NCI-H2227 treated with DMSO at 0.1 percent for 48 hours (cell line): Measurements from ENCODE around the gene RTCA.
A peak's percentile ranks its signal among the peaks of the same experiment; 100 is the strongest.
"Not testable (repeated sequence)": the region's sequence is repeated elsewhere in the genome, so short reads cannot be mapped to it uniquely, and the experiment has no call there.

Experiments used
- DNase-seq: peaks from one replicate; lab custom pipeline; 2025; lab: John Stamatoyannopoulos, UW

RTCA gene

GRCh38 chr1:100261686-100262085, 4.3 kb upstream of the RTCA start:
- DNase-seq, result no peak

- not testable (repeated sequence) for DNase-seq
Measured at GRCh38 chr1:100264081-100264480, 1.9 kb upstream of the RTCA start.

- DNase-seq, result peak; percentile 66
Measured at GRCh38 chr1:100265562-100265930, 470 bp upstream of the RTCA start.

GRCh38 chr1:100266741-100267140, 725 bp downstream of the RTCA start:
- no peak for DNase-seq

- no peak for DNase-seq
Measured at GRCh38 chr1:100267284-100267683, 1.3 kb downstream of the RTCA start.

- no peak for DNase-seq
Measured at GRCh38 chr1:100268202-100268601, 2.2 kb downstream of the RTCA start.

GRCh38 chr1:100277866-100278265, 11.8 kb downstream of the RTCA start:
- no peak for DNase-seq

- DNase-seq, result no peak
Measured at GRCh38 chr1:100279358-100279923, 13.4 kb downstream of the RTCA start.

- no peak for DNase-seq
Measured at GRCh38 chr1:100279954-100280682, 14.1 kb downstream of the RTCA start.

GRCh38 chr1:100284591-100284990, 18.6 kb downstream of the RTCA start:
- no peak for DNase-seq

- no peak for DNase-seq
Measured at GRCh38 chr1:100287162-100287561, 21.1 kb downstream of the RTCA start.

GRCh38 chr1:100290291-100290690, 24.3 kb downstream of the RTCA start:
- DNase-seq, result no peak

GRCh38 chr1:100292711-100293110, 26.7 kb downstream of the RTCA start:
- DNase-seq, result no peak

GRCh38 chr1:100296140-100296539, 30.1 kb downstream of the RTCA start:
- DNase-seq, result no peak

- not testable (repeated sequence) for DNase-seq
Measured at GRCh38 chr1:100296997-100297396, 31.0 kb downstream of the RTCA start.

GRCh38 chr1:100298512-100298911, 32.5 kb downstream of the RTCA start:
- DNase-seq, result no peak

- no peak for DNase-seq
Measured at GRCh38 chr1:100299521-100300222, 33.7 kb downstream of the RTCA start.

GRCh38 chr1:100300691-100301090, 34.7 kb downstream of the RTCA start:
- DNase-seq, result no peak

GRCh38 chr1:100302739-100303138, 36.7 kb downstream of the RTCA start:
- no peak for DNase-seq

- DNase-seq, result no peak
Measured at GRCh38 chr1:100304227-100304626, 38.2 kb downstream of the RTCA start.

GRCh38 chr1:100304921-100305320, 38.9 kb downstream of the RTCA start:
- no peak for DNase-seq

GRCh38 chr1:100305954-100306353, 39.9 kb downstream of the RTCA start:
- DNase-seq, result no peak

GRCh38 chr1:100306735-100307313, 40.8 kb downstream of the RTCA start:
- DNase-seq, result no peak
